ENCODE data around the gene FAM237B. TPM values are rescaled to one million over a fixed set of nuclear protein-coding genes. Genes with fewer than 3 reads are reported as not detected.

FAM237B gene
- total RNA-seq, 2 experiments from 2014 or later: not detected

DNA sequence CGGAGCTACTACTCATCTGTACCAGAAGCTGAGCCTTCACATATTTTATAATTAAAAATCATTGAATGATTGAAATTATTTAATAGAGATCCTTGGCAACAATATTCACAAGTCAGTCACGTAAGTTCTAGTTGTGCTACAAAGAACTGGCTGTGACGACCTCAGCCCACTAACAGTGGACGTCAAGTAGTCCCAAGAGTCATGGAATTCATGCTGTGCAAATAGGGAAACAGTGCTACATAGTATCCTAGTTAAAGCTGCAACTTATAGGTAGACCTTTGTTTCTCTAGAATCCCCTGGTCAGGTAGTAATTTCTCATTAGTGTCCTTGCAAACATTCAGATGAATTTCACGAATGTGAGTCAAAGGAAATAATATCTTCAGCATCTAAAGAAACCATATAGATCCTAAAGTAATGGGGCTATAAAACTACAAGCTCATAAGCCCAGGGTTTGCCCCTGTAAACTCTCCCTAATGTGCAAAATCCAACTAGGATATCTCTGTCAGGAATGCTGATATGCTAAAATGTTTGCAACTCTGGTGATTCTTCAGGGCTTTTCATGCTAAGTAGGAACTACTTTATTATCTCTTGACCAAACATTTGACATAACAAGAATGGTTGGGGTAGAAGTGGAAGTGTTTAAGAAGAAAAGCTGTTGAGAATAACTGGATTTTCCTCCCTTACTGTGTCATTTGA is 44.9 kb downstream of the FAM237B start:
- H3K27me3 Mint-ChIP-seq (ENCODE audit: low read depth): no peaks in the 10 kb centered on the region
- CTCF ChIA-PET: no interaction called here
- H3K9me3 Mint-ChIP-seq: no peaks in the 10 kb centered on the region
- H3K4me3 Mint-ChIP-seq: no peak overlapping the region
- no peak overlapping the region for H3K27ac Mint-ChIP-seq
- H3K4me1 Mint-ChIP-seq (ENCODE audit: low read depth): no peaks in the 10 kb centered on the region
- DNase-seq: no peak
- no peaks in the 10 kb centered on the region for H3K36me3 Mint-ChIP-seq (ENCODE audit: low read depth)
- intact Hi-C loops (cut with micrococcal nuclease): no loop called here

DNA sequence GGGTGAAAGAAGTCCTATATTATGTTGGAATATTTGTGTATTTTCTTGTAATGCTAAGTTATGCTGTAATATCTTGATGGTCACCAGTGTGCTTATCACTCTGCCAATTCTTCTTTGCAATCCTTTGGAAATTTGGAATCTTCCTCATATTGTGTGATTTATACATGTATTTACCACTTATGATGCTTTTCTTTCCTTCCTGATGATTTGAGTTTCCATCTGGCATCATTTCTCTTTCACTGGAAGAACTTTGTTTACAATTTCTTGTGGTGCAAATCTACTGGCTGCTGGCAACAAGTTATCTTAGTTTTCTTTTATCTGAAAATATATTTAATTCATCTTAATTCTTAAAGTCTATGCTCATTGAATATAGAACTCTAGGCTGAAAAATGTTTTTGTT is 46.9 kb downstream of the FAM237B start:
- no peaks in the 10 kb centered on the region for H3K4me1 Mint-ChIP-seq (ENCODE audit: low read depth)
- DNase-seq: no peak
- H3K27ac Mint-ChIP-seq: no peak overlapping the region
- CTCF ChIA-PET: no interaction called here
- no peaks in the 10 kb centered on the region for H3K9me3 Mint-ChIP-seq
- intact Hi-C loops (cut with micrococcal nuclease): no loop called here
- H3K36me3 Mint-ChIP-seq (ENCODE audit: low read depth): no peaks in the 10 kb centered on the region
- no peaks in the 10 kb centered on the region for H3K27me3 Mint-ChIP-seq (ENCODE audit: low read depth)
- no peak overlapping the region for H3K4me3 Mint-ChIP-seq

DNA sequence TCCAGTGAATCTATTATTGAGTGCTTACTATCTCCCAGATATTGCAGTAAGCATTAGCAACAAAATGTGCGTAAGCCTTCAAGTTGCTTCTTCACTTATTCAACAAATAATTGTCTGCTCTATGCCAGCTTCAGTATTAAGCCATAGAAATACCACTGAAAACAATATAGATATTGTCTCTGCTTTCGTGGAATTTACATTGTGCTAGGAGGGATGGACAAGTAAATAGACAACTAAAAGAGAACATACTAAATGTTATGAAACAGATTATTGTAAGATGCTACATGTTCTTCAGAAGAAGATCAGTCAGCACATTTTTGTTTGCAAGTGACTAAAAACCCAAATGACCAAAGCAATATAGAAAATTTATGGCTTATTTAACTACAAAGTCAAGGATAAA is 48.9 kb downstream of the FAM237B start:
- Mint-ChIP-seq H3K4me1 (ENCODE audit: low read depth) (no peaks in the 10 kb centered on the region), H3K36me3 (ENCODE audit: low read depth) (no peaks in the 10 kb centered on the region), H3K27me3 (ENCODE audit: low read depth) (no peaks in the 10 kb centered on the region), H3K9me3 (no peaks in the 10 kb centered on the region), H3K27ac (no peak overlapping the region), H3K4me3 (no peak overlapping the region)
- intact Hi-C loops (cut with micrococcal nuclease): no loop called here
- CTCF ChIA-PET: interaction anchor here (1.3 kb wide), 1 partner anchor 12 kb away, joined by 3 read pairs; no protein-coding TSS in a partner anchor
- no peak for DNase-seq

DNA sequence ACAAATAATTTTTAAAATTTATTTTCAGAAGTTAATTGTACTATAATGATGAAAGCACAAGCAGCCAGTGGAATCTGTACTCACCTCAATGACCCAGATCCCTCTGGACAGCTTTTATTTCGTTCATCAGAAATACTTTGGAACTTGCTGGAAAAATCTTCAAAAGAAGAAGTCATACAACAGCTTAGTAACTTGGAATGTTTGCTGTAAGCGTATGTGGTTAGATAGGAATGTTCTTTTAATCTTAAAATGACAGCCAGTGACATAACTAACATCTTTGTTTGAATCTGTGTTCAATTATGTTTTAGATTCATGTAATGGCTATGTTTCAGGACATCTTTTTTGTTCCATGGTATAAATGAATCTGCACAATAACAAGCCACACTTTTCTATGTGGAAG is 49.4 kb downstream of the FAM237B start:
- H3K27me3 Mint-ChIP-seq (ENCODE audit: low read depth): no peaks in the 10 kb centered on the region
- no peaks in the 10 kb centered on the region for H3K4me1 Mint-ChIP-seq (ENCODE audit: low read depth)
- H3K27ac Mint-ChIP-seq: no peak overlapping the region
- no peak overlapping the region for H3K4me3 Mint-ChIP-seq
- H3K36me3 Mint-ChIP-seq (ENCODE audit: low read depth): no peaks in the 10 kb centered on the region
- CTCF ChIA-PET: interaction anchor here (1.3 kb wide), 1 partner anchor 11 kb away, joined by 3 read pairs; no protein-coding TSS in a partner anchor
- H3K9me3 Mint-ChIP-seq: no peaks in the 10 kb centered on the region
- no peak for DNase-seq
- intact Hi-C loops (cut with micrococcal nuclease): no loop called here

DNA sequence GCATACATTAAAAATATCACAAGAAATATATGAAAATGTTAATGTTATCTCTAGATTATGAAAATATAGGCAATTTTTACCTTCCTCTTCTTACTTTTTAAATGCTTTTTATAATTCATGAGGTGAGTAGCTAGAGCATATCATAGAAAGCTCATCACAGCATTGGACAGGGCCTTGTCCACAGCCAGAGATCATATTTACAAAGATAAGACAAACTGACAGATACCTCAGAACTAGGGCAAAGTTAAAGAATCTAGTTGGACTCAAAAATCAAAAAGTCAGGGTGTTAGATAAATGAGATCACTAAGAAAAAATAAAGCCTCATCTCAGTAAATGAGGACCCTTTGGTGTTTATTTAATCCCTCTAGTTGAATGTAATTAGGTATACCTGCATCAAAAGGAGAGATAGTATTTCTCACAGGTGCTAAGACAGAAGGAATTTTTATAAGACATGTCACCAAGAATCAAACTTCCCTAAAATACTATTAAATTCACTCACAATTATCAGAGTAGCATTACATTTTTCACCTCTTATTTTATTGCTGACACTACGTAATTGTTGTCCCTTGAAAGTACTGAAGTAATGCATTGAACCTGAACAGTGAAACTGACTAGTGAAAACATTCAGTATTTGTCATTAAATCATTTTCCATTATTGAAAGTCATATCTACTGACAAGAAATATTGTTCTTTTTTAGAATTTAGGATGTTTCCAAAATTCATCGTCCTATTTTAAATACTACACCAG is 50.5 kb downstream of the FAM237B start:
- Mint-ChIP-seq H3K4me1 (ENCODE audit: low read depth) (no peaks in the 10 kb centered on the region), H3K27me3 (ENCODE audit: low read depth) (no peaks in the 10 kb centered on the region), H3K36me3 (ENCODE audit: low read depth) (no peaks in the 10 kb centered on the region), H3K9me3 (no peaks in the 10 kb centered on the region), H3K4me3 (no peak overlapping the region), H3K27ac (no peak overlapping the region)
- DNase-seq: no peak
- intact Hi-C loops (cut with micrococcal nuclease): no loop called here
- CTCF ChIA-PET: interaction anchor here (1.3 kb wide), 1 partner anchor 10 kb away, joined by 3 read pairs; no protein-coding TSS in a partner anchor

DNA sequence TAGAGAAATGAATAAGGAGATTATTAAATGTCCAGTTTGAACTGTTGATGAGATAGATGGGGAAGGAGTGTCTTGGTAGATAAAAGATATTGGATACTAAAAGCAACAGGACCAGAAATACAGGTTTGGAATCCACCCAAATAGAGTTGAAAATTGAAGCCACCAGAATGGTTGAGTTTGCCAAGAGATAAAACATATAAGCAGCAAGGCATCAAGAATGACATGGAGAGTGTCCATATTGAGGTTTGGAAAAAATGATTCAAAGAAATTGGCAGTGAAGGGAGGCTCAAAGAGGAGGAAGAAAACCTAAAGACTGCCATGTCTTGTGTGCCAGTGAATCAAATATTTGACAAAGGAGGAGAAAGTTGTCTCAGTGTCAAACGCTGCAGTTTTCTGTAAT is 51.9 kb downstream of the FAM237B start:
- CTCF ChIA-PET: no interaction called here
- H3K4me1 Mint-ChIP-seq (ENCODE audit: low read depth): no peaks in the 10 kb centered on the region
- intact Hi-C loops (cut with micrococcal nuclease): no loop called here

DNA sequence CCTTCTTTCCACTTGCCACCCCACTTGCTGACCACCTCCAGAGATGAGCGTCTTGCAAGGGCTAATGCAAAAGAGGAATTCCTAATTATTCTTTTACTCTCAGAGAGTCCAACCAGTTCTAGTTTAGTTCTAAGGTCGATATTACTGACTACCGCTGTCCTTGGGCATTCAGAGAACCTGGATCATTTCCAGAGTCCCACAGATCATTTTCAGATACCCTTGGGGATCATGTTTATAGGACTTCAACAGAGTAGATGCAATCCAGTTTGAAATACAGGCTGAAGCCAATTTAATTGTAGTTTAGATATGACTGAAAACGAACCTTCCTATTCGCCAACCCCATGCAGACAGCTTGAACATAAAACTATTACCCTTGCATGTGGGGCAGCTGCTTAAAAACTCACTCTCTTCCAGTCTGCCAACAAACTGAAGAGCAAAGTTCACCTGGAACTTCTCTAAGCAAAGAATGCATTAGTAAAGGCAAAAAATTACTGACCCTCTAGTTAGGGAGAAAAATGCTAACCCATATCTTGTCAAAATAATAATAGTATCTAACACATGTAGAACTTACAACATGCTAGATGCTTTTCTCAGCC is 53.7 kb downstream of the FAM237B start:
- no peak for DNase-seq
- intact Hi-C loops (cut with micrococcal nuclease): no loop called here
- no peak overlapping the region for H3K4me3 Mint-ChIP-seq
- H3K36me3 Mint-ChIP-seq (ENCODE audit: low read depth): no peaks in the 10 kb centered on the region
- H3K4me1 Mint-ChIP-seq (ENCODE audit: low read depth): no peaks in the 10 kb centered on the region
- peaks cover 2% of the 10 kb centered on the region for H3K27me3 Mint-ChIP-seq (ENCODE audit: low read depth)
- CTCF ChIA-PET: interaction anchor here (0.6 to 0.9 kb wide), 2 partner anchors 114 to 160 kb away, joined by 3 read pairs; no protein-coding TSS in a partner anchor
- no peaks in the 10 kb centered on the region for H3K9me3 Mint-ChIP-seq
- no peak overlapping the region for H3K27ac Mint-ChIP-seq

More for the DNA sequence above, 51.9 kb downstream of the FAM237B start:
- H3K27ac Mint-ChIP-seq: no peak overlapping the region
- DNase-seq: no peak
- no peaks in the 10 kb centered on the region for H3K36me3 Mint-ChIP-seq (ENCODE audit: low read depth)
- H3K9me3 Mint-ChIP-seq: no peaks in the 10 kb centered on the region
- peaks cover 2% of the 10 kb centered on the region for H3K27me3 Mint-ChIP-seq (ENCODE audit: low read depth)
- H3K4me3 Mint-ChIP-seq: no peak overlapping the region

DNA sequence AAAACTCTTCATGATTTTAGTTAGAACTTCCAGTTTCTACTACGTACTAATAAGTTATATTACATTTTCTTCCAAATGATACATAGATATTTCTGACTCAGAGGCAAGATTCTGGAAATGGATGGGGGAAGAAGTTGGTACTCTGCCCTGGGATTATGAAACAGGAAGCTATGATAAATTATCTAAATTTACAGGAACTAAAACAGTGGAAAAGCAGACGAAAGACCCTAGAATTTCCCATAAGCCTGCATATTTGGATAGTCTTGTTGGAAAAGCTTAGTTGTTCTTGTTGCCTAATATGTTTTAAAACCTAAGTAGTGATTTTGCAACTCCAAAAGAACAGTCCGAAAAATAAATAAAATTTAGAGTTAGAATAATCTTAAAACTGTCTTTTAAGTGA is 54.3 kb downstream of the FAM237B start:
- DNase-seq: no peak
- peaks cover 2% of the 10 kb centered on the region for H3K27me3 Mint-ChIP-seq (ENCODE audit: low read depth)
- H3K9me3 Mint-ChIP-seq: no peaks in the 10 kb centered on the region
- intact Hi-C loops (cut with micrococcal nuclease): no loop called here
- H3K27ac Mint-ChIP-seq: no peak overlapping the region
- CTCF ChIA-PET: interaction anchor here (0.6 to 0.9 kb wide), 2 partner anchors 113 to 160 kb away, joined by 3 read pairs; no protein-coding TSS in a partner anchor
- H3K36me3 Mint-ChIP-seq (ENCODE audit: low read depth): no peaks in the 10 kb centered on the region
- H3K4me3 Mint-ChIP-seq: no peak overlapping the region
- H3K4me1 Mint-ChIP-seq (ENCODE audit: low read depth): no peaks in the 10 kb centered on the region

Other genes starting within 250 kb of the FAM237B start
- gene STEAP1, start 166.8 kb downstream of the FAM237B start, total RNA-seq: 1 to 10 TPM; 2.6 to 3.3 TPM
- not detected for gene STEAP2, start 109.6 kb downstream of the FAM237B start, total RNA-seq
- gene CFAP69, start 76.1 kb downstream of the FAM237B start, total RNA-seq: under 1 TPM; 0.25 to 0.31 TPM
- gene GTPBP10, start 25.4 kb upstream of the FAM237B start, total RNA-seq: 10 to 100 TPM; 35.8 to 39.3 TPM
- 10 to 100 TPM; 14.8 to 15.3 TPM for gene CLDN12, start 82.2 kb upstream of the FAM237B start, total RNA-seq
- not detected for gene PTTG1IP2, start 148.3 kb upstream of the FAM237B start, total RNA-seq

Measured in activated naive CD4-positive, alpha-beta T cell treated with anti-CD3 and anti-CD28 coated beads for 36 hours (primary cell).